ENCODE results near the gene NDFIP1.

NDFIP1 gene

DNA sequence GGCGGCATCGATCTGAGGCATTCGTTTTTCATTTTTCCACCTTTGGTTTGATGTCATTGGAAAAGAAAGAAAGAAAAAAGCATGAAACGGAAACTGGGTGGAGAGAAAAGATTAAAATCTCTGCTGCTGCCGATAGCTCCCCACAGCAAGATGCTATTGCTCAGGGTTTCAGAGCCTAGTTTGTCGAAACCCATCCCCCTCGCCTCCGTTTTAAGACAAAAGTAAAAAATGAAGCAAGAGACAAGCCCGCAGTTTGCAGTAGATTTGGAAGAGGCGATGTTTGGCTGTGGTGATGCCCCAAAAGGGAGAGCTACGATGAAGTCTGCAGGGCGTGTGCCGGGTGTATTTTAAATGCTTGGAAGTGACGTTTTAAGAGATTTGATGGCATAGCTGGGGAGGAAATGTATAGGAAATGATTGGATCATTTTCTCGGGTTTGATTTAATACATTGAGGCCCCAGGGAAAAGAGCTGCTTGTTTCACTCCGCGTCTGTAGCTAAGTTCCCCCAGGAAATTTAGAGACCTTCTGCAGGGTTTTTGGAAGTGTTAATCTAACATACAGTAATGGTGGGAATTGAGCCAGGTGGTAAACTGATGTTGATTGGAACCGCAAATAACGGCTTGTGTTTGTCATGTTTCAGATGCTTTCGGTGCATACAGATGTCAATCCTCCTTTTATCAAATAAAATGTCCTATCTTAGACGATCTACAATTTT, 909 bp downstream of the NDFIP1 start:
- TF ChIP-seq, protein P1, sequence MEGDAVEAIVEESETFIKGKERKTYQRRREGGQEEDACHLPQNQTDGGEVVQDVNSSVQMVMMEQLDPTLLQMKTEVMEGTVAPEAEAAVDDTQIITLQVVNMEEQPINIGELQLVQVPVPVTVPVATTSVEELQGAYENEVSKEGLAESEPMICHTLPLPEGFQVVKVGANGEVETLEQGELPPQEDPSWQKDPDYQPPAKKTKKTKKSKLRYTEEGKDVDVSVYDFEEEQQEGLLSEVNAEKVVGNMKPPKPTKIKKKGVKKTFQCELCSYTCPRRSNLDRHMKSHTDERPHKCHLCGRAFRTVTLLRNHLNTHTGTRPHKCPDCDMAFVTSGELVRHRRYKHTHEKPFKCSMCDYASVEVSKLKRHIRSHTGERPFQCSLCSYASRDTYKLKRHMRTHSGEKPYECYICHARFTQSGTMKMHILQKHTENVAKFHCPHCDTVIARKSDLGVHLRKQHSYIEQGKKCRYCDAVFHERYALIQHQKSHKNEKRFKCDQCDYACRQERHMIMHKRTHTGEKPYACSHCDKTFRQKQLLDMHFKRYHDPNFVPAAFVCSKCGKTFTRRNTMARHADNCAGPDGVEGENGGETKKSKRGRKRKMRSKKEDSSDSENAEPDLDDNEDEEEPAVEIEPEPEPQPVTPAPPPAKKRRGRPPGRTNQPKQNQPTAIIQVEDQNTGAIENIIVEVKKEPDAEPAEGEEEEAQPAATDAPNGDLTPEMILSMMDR (conservative IDR thresholded peaks at IDR 0.05; ENCODE audit: control insufficient read depth, insufficient read depth, low read depth, low read length), result no peak
- H3K4me3 ChIP-seq (ENCODE audit: control insufficient read depth, low read depth, low read length), result peak overlapping the region; percentile 76
- DNase-seq (ENCODE audit: low read depth), result peak; percentile 29

DNA sequence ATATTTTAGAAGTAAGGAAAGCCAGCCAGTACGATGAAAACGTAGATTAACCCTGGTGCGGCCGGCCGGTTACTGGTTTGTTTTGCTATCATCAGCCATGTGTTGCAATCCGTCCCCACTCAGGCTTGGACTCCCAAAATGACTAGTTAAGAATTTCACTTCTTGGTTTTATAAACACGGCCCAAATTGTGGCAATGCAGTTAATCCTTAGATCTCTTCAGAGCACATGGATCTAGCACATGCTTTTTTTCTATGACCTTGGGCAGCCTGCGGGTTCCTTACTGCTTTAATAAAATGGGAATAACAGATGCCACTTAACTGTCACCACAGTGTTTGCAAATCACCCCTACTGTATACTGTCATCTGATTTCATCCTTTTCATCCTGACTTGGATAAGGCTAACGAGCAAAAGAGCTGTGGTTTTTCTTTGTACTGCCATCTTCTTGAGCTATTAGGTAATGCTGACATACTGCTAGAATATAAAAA, 1.5 kb downstream of the NDFIP1 start:
- TF ChIP-seq, protein P1 (conservative IDR thresholded peaks at IDR 0.05; ENCODE audit: control insufficient read depth, insufficient read depth, low read depth, low read length), result peak; percentile 9
- H3K4me3 ChIP-seq (ENCODE audit: control insufficient read depth, low read depth, low read length), result peak overlapping the region; percentile 76
- DNase-seq (ENCODE audit: low read depth), result peak; percentile 58

DNA sequence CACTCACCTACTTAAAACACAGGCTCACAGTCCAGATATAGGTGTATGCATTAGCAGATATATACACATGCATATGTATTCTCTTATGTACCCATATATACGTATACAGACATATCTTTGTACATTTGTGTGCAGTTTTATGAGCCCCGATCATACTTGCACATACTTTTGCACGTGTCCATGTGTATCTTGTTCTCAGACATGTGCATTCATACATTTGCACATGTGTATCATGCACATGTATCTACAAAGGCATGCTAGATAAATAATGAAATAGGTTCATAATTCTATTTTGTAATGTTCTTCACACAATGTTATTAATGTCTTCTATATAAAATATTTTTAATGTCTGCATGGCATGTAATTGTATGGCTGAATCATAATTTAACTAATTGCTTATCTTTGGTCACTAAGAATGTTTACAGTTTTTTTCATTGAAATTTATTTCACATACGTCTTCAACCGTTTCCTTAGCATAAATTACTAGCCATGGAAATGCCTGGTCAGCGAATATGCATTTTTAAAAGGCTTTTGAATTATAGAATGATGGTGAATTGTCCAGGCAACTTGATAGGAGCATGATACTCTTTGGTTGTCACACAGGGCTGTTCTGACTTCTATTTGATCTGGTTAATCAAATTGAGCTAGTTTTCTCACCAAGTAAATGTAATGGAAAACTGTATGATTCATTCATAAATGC, 2.6 kb downstream of the NDFIP1 start:
- no peak for DNase-seq (ENCODE audit: low read depth)
- TF ChIP-seq, protein P1 (conservative IDR thresholded peaks at IDR 0.05; ENCODE audit: control insufficient read depth, insufficient read depth, low read depth, low read length), result no peak
- H3K4me3 ChIP-seq (ENCODE audit: control insufficient read depth, low read depth, low read length), result no peak overlapping the region

DNA sequence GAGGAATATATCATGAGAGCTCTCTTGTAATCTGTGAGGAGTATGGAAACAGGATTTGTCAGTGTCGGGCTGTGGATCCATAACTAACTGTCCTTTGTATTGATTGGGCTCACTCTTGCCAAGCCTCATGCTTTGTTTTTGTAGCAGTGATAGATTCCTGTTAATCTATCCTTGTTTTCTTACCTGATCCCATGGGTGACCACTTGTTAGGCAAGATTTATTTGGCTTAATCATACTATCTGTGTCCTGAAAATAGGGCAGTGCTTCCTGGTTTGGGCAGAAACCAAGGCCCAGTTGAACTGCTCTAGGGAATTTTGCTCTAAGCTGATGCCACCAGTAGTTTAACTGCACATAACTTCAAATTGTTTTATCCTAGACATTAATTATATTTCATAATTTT, 6.1 kb downstream of the NDFIP1 start:
- no peak for DNase-seq (ENCODE audit: low read depth)
- TF ChIP-seq, protein P1 (conservative IDR thresholded peaks at IDR 0.05; ENCODE audit: control insufficient read depth, insufficient read depth, low read depth, low read length), result no peak
- H3K4me3 ChIP-seq (ENCODE audit: control insufficient read depth, low read depth, low read length), result no peak overlapping the region

DNA sequence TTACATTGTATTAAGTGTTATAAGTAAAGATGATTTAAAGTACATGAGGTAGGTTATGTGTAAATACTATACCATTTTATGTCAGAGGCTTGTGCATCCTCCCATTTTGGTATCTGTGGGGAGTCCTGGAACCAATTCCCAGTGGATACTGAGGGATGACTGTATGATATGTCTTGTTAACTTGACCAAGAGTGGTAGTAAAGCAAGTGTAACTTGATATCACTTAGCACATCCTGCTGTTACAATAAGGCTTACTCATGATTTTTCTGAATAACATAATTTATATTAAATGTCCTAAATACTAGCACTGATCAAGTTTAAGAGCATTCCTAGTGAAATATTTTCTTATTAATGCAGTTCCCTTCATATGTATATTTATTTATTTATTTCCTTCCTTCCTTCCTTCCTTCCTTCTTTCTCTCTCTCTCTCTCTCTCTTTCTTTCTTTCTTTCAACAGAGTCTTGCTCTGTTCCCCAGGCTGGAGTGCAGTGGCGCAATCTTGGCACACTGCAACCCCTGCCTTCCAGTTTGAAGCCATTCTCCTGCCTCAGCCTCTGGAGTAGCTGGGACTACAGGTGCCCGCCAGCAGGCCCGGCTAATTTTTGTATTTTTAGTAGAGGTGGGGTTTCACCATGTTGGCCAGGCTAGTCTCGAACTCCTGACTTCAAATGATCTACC, 7.5 kb downstream of the NDFIP1 start:
- TF ChIP-seq, protein P1 (conservative IDR thresholded peaks at IDR 0.05; ENCODE audit: control insufficient read depth, insufficient read depth, low read depth, low read length), result no peak
- no peak overlapping the region for H3K4me3 ChIP-seq (ENCODE audit: control insufficient read depth, low read depth, low read length)
- peak; percentile 89 for DNase-seq (ENCODE audit: low read depth)

DNA sequence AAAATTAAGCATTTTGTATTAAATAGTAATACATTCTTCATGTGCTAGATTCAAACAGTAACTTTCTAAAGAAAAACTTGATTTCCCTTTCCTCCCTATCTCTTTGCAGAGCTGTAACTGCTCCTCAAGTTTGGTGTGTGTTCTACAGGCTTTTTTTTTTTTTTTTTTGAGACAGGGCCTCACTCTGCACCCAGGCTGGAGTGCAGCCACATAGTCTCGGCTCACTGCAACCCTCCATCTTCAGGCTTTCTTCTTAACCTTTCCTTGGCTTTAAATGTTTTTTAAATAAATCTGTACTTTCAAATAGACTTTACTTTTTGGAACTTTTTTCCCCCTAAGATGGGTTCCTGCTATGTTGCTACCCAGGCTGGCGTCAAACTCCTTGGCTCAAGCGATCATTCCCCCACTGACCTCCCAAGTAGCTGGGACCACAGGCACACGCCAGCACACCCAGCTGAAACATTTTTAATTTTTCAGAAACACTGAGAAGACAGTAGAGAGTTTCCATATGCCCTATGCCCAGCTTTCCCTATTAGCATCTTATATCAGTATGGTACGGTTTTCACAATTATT, 9.1 kb downstream of the NDFIP1 start:
- H3K4me3 ChIP-seq (ENCODE audit: control insufficient read depth, low read depth, low read length), result no peak overlapping the region
- TF ChIP-seq, protein P1 (conservative IDR thresholded peaks at IDR 0.05; ENCODE audit: control insufficient read depth, insufficient read depth, low read depth, low read length), result no peak
- DNase-seq (ENCODE audit: low read depth), result no peak

Measured in fibroblast of mammary gland (primary cell).